Activated T-cell treated with anti-CD3 and anti-CD28 coated beads, Interleukin-2, amount 50 U/mL, for 24 hours (primary cell): Measurements from ENCODE around the gene STIM1.

Experiments used
- DNase-seq: peaks from one replicate; pipeline ENCODE4 v3.0.0-alpha.2; 2020
- H3K27ac Mint-ChIP-seq: 2 replicates; pipeline ENCODE4 v1.8.0; 2020; ENCODE audit warnings: mild to moderate bottlenecking, mixed read lengths
- H3K27me3 Mint-ChIP-seq: 2 replicates; pipeline ENCODE4 v1.8.0; 2020; ENCODE audit warnings: mixed read lengths
- H3K36me3 Mint-ChIP-seq: 2 replicates; pipeline ENCODE4 v1.8.0; 2020; ENCODE audit warnings: low read depth, mixed read lengths
- H3K4me1 Mint-ChIP-seq: 2 replicates; pipeline ENCODE4 v1.8.0; 2020; ENCODE audit warnings: low read depth, mixed read lengths
- H3K4me3 Mint-ChIP-seq: 2 replicates; pipeline ENCODE4 v1.8.0; 2020; ENCODE audit warnings: mild to moderate bottlenecking, moderate library complexity, mixed read lengths
- H3K9me3 Mint-ChIP-seq: 2 replicates; pipeline ENCODE4 v1.8.0; 2020; ENCODE audit warnings: mixed read lengths

Gene STIM1

DNA sequence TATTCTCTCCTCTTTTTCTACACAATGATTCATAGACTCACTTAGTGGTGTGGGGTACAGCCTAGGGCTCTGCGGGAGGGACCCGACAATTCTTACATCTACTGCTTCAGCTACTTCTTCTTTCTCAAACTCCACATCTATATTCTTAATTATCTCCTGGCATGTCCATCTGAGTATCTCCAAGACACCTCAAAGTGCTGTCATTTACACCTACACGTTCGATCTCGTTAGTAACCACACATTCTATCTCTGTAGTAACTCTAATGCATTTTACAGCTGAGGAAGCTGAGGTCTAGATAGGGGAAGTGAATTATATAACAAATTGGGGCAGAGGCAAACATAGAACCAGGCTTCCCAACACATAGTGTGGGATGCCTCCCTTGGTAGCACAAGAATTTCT, 211.4 kb downstream of the STIM1 start:
- no peaks in the 10 kb centered on the region for H3K27me3 Mint-ChIP-seq

DNA sequence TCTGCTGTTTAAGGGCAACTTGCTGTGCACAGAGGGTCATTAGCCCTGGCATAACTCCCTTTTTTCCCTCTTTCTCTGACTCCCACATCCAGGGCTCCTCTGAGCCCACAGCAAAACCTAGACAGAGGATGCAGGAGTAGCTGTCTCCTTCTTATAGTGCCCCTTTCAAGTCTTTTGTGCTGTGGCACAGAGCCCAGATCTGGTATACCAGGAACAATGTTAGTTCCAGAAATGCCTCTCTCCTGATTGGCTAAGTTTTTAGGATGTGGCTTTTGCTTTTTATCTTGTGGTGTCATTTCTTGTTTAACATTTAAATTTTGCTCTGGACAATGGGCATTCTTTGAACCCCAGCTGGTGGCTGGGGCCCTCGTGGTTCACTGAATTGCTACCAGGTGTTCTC, 213.5 kb downstream of the STIM1 start:
- H3K36me3 Mint-ChIP-seq: peaks cover 45% of the 10 kb centered on the region
- H3K4me3 Mint-ChIP-seq: no peak overlapping the region
- H3K27me3 Mint-ChIP-seq: no peaks in the 10 kb centered on the region
- no peak for DNase-seq
- H3K4me1 Mint-ChIP-seq: peaks cover 76% of the 10 kb centered on the region
- H3K27ac Mint-ChIP-seq: peak overlapping the region; percentile 36
- no peaks in the 10 kb centered on the region for H3K9me3 Mint-ChIP-seq

More for the DNA sequence above, 211.4 kb downstream of the STIM1 start:
- Mint-ChIP-seq H3K9me3 (no peaks in the 10 kb centered on the region), H3K4me1 (peaks cover 64% of the 10 kb centered on the region), H3K36me3 (peaks cover 33% of the 10 kb centered on the region), H3K27ac (peak overlapping the region; percentile 2), H3K4me3 (no peak overlapping the region)
- no peak for DNase-seq

DNA sequence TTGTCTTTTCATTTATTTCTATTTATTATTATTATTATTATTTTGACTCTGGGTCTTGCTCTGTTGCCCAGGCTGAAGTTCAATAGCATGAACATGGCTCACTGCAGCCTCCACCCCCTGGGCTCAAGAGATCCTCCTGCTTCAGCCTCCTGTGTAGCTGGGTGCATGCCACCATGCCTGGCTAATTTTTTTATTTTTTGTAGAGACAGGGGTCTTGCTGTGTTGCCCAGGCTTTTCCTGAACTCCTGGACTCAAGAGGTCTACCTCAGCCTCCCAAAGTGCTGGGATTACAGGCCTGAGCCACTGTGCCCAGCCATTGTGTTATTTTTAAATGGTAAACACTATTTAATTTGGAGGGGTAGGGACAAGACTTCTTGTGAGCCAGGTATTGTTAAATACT, 215.9 kb downstream of the STIM1 start:
- Mint-ChIP-seq H3K27ac (peak overlapping the region; percentile 68), H3K4me1 (peaks cover 57% of the 10 kb centered on the region), H3K9me3 (no peaks in the 10 kb centered on the region), H3K4me3 (no peak overlapping the region), H3K27me3 (no peaks in the 10 kb centered on the region), H3K36me3 (peaks cover 54% of the 10 kb centered on the region)
- no peak for DNase-seq

DNA sequence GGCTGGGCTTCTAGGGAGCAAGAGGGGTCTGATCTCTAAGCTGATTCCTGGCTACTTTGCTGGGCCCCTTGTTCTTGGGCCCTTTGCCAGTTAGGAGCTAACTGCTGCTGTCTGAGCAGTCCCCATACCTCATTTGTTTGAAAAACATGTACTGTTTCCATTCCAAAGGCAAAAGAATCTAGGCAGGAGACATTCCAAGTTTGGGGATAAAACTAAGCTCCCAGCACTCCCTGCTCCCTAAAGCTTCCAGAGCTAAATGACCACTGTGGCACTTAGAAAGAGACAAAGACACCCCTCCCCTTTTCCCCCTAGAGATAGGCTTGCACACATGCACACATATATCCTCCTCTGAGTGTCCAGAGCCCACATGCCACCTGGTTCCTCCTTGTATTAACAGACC, 216.4 kb downstream of the STIM1 start:
- Mint-ChIP-seq H3K27me3 (no peaks in the 10 kb centered on the region), H3K36me3 (peaks cover 55% of the 10 kb centered on the region), H3K4me1 (peaks cover 57% of the 10 kb centered on the region), H3K9me3 (no peaks in the 10 kb centered on the region), H3K4me3 (no peak overlapping the region), H3K27ac (peak overlapping the region; percentile 68)
- DNase-seq: no peak

DNA sequence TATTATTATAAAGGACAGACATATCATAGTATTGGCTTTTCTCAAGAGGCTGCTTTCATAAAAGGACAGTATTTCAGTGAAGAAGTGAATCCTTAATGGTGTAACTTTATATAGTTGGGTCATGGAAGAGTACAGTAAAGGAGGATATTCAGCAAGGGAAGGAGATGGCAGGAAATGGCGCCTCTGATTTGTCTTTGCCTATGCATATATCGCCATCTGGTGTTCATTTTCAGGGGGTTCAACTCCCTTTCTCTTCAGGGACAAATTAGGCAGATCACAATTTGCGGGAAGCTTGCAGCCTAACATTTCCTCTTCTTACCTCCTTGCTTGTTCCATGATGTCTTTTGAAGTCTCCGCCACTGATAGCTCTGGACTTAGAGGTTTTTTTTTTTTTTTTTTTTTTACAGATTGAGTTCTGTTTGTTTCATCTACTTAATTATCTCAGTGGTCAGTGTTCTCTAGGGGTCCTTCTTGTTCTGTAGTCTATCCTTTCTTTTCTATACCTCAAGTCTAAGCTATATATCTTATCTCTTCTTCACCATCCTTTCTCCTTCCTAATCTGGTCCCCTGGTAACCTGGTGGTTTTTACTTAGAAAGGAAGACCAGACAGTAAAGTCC, 217.3 kb downstream of the STIM1 start:
- peaks cover 52% of the 10 kb centered on the region for H3K36me3 Mint-ChIP-seq
- no peak overlapping the region for H3K4me3 Mint-ChIP-seq
- no peaks in the 10 kb centered on the region for H3K9me3 Mint-ChIP-seq
- no peak for DNase-seq
- peaks cover 52% of the 10 kb centered on the region for H3K4me1 Mint-ChIP-seq
- H3K27me3 Mint-ChIP-seq: no peaks in the 10 kb centered on the region
- peak overlapping the region; percentile 68 for H3K27ac Mint-ChIP-seq

DNA sequence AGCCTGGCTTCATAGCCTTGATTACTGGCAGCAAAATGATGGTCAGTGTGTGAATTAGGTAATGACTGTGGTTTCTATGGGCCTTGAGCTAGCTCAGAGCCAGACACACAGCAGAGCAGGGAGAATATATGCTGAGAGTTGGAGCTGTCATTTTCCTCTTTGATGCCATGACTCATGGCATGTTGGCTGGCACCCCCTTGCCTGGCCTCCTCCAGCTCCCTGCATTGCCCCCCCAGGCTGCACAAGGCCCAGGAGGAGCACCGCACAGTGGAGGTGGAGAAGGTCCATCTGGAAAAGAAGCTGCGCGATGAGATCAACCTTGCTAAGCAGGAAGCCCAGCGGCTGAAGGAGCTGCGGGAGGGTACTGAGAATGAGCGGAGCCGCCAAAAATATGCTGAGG, 218.8 kb downstream of the STIM1 start:
- Mint-ChIP-seq H3K9me3 (no peaks in the 10 kb centered on the region), H3K36me3 (peaks cover 52% of the 10 kb centered on the region), H3K27me3 (no peaks in the 10 kb centered on the region), H3K4me3 (no peak overlapping the region), H3K27ac (no peak overlapping the region), H3K4me1 (peaks cover 42% of the 10 kb centered on the region)
- DNase-seq: no peak

DNA sequence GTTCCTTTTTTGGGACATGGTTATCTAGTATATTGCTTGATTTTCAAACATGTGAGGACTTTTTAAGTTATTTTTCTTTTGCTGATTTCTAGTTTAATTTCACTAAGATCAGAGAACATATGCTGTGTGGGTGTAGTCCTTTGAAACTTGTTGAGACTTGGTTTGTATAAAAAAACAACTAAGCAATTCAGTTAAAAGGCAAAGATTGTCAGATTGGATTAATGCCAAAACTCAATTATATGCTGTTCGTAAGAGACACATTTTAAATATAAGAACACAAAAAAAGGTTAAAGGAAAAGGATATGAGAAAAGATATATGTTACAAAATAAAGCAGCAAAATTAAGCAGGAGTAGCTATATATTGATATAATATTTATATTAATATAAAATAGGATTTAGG, 221.3 kb downstream of the STIM1 start:
- H3K9me3 Mint-ChIP-seq: no peaks in the 10 kb centered on the region
- H3K27ac Mint-ChIP-seq: no peak overlapping the region
- no peaks in the 10 kb centered on the region for H3K27me3 Mint-ChIP-seq
- peaks cover 32% of the 10 kb centered on the region for H3K4me1 Mint-ChIP-seq
- peaks cover 58% of the 10 kb centered on the region for H3K36me3 Mint-ChIP-seq
- no peak overlapping the region for H3K4me3 Mint-ChIP-seq
- DNase-seq: no peak

DNA sequence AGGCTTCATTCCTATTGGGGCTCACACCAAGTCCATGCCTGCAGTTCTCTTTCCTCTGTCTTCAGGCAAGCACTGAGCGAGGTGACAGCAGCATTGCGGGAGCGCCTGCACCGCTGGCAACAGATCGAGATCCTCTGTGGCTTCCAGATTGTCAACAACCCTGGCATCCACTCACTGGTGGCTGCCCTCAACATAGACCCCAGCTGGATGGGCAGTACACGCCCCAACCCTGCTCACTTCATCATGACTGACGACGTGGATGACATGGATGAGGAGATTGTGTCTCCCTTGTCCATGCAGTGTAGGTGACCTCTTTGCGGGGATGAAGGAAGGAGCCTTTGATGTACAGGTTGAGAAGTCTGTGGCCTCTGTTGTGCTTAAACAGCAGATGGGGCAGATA, 227.7 kb downstream of the STIM1 start:
- no peak overlapping the region for H3K4me3 Mint-ChIP-seq
- H3K9me3 Mint-ChIP-seq: no peaks in the 10 kb centered on the region
- H3K27ac Mint-ChIP-seq: peak overlapping the region; percentile 8
- H3K27me3 Mint-ChIP-seq: no peaks in the 10 kb centered on the region
- peaks cover 73% of the 10 kb centered on the region for H3K36me3 Mint-ChIP-seq
- DNase-seq: no peak
- peaks cover 22% of the 10 kb centered on the region for H3K4me1 Mint-ChIP-seq

DNA sequence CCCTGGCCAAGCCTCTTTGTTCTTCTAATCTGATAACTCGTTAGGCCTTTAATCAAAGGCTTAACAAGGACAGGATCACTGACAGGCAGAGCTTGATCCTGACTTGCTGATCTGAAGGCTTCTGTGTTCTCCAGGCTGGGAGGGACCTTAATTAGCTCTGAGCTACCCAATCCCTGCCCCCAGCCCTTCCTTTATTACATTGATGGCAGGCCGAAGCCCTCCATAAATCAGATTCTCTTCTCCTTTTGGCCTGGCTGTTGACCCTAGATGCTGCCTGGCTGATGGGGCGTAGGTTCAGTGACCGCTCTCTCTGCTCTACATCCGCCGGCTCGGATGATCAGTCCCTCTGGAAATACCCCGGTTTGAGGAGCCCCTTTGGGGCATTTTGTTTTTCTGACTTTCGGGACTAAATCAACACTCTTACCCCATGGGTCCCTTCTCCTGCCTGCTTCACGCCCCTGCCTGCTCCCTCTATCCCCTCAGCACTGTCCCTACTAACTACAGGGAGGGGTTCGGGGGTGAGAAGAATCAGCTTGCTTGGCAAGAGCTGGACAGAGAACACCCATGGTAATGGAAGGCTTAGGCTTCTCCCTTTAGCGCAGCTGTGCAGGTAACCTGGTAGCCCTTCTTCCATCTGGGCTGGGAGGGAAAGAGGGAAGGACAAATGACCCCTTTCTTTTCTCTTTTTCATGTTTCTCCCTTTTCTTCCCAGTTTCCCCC, 229.1 kb downstream of the STIM1 start:
- no peaks in the 10 kb centered on the region for H3K9me3 Mint-ChIP-seq
- H3K27me3 Mint-ChIP-seq: no peaks in the 10 kb centered on the region
- H3K36me3 Mint-ChIP-seq: peaks cover 84% of the 10 kb centered on the region
- no peak overlapping the region for H3K27ac Mint-ChIP-seq
- H3K4me1 Mint-ChIP-seq: peaks cover 30% of the 10 kb centered on the region
- no peak for DNase-seq
- no peak overlapping the region for H3K4me3 Mint-ChIP-seq

DNA sequence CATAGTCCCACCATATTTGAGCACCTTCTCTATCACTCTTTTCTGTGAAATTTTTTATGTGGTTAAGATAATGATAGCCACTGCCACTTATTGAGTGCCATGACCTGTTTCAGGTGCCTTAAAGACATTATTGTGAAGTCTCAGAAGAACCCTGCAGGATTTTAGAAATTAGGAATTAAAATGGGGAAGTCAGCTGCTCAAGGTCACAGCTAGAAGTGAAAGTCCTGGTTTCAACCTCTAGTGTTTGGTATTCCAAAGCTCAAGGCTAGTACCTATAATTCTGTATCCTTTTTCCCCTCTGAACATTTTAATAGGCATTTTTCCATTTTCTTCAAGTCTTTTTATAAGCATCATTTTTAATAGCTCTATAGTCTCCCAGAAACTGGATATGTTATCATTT, 230.1 kb downstream of the STIM1 start:
- DNase-seq: no peak
- H3K36me3 Mint-ChIP-seq: peaks cover 86% of the 10 kb centered on the region
- no peaks in the 10 kb centered on the region for H3K27me3 Mint-ChIP-seq
- peaks cover 40% of the 10 kb centered on the region for H3K4me1 Mint-ChIP-seq
- H3K27ac Mint-ChIP-seq: no peak overlapping the region
- no peaks in the 10 kb centered on the region for H3K9me3 Mint-ChIP-seq
- H3K4me3 Mint-ChIP-seq: no peak overlapping the region

DNA sequence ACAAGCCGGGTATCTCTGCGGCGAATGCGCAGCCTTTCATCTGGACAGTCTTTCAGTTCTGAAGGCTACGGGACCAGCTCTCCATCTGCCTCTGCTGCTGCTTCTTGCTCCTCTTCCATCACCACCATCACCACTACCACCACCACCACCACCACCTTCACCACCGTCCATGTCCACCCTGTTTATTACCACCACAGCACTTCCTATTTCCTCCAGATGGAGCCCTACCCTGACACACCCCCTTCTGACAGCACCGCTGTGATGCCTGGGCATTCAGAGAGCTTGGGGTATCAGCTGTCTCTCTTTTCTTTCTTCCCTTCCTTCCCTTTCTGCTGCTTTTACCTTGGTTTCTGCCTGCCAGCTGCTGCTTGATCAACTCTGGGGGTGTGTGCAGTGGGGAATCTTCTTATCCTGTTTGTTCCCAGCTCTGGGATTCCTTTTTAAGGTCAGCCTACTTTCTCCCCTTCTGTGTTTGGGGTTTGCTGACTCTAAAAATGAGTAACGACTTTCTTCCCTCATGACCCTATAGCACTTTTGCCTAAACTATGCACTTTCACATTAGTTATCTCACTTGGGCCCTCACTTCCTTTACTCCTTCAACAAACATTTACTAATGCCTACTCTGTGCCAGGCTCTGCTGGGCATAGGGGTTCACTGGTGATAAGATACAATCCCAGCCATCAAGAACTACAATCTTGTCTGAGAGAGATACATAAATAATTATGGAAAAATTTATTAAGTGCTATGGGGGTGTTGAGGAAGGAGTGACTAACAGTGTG, 231.3 kb downstream of the STIM1 start:
- no peak overlapping the region for H3K4me3 Mint-ChIP-seq

DNA sequence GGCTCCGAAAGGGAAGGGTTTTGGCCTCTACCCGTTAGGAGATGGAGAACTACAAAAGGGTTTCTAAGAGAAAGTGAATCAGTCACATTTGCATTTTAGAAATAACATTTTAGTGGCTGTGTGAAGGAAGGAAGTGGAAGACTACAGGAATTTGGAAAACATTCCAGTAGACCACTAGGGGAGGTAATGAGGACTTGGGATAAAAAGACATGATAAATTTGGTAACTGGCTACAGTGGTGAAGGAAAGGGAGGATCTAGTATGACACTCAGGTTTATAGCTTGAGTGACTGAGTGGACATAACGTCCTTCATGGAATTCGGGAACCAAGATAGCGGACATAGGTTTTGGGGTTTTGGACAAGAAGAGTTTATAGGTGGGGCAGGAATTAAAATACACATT, 232.1 kb downstream of the STIM1 start:
- peak overlapping the region; percentile 73 for H3K27ac Mint-ChIP-seq
- H3K27me3 Mint-ChIP-seq: no peaks in the 10 kb centered on the region
- H3K4me1 Mint-ChIP-seq: peaks cover 60% of the 10 kb centered on the region
- no peak for DNase-seq
- H3K9me3 Mint-ChIP-seq: no peaks in the 10 kb centered on the region
- H3K36me3 Mint-ChIP-seq: peaks cover 87% of the 10 kb centered on the region
- no peak overlapping the region for H3K4me3 Mint-ChIP-seq

More for the DNA sequence above, 231.3 kb downstream of the STIM1 start:
- peaks cover 86% of the 10 kb centered on the region for H3K36me3 Mint-ChIP-seq
- no peaks in the 10 kb centered on the region for H3K27me3 Mint-ChIP-seq
- H3K27ac Mint-ChIP-seq: peak overlapping the region; percentile 73
- no peaks in the 10 kb centered on the region for H3K9me3 Mint-ChIP-seq
- peaks cover 52% of the 10 kb centered on the region for H3K4me1 Mint-ChIP-seq
- DNase-seq: no peak

DNA sequence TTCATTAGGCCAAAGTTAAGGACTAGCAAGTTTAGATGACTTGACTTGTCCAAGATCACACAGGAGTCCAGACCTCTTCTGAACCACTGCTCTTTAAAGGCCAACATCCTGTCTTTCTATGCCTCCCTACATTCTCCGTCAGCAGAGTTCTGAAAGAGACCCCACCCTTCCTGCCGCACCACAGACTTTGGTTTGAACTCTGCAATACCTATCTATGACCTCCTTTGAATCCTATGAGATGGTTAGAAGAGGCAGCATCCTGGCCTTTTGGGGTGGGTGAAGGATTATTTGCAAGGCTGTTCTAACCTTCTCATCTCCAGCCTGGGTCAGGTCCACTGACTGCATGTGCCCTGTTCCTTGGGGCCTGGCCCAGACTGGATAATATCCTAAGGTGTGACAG, 234.8 kb downstream of the STIM1 start:
- peaks cover 80% of the 10 kb centered on the region for H3K36me3 Mint-ChIP-seq
- peaks cover 74% of the 10 kb centered on the region for H3K4me1 Mint-ChIP-seq
- H3K4me3 Mint-ChIP-seq: no peak overlapping the region

DNA sequence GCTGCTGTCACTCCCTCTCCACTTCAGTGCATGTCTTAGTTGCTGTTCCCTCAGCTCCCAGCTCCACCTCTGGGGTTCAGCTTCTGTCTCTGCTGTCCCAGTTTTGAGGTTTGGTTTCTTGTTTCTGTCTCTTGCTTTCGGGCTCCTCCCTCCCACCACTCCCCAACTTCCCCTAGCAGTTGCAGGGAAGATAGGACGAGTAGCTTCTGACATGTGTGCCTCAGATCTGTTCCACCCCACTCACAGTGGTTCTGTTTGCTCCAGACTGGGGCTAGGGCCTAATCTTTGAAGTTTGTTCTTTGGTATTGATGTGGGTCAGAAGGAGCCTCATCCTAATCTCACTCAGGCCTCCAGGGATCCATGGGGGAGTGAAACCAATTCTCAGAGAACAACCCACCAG, 236.6 kb downstream of the STIM1 start:
- Mint-ChIP-seq H3K36me3 (peaks cover 80% of the 10 kb centered on the region), H3K4me1 (peaks cover 80% of the 10 kb centered on the region), H3K27ac (peak overlapping the region; percentile 91), H3K27me3 (no peaks in the 10 kb centered on the region), H3K9me3 (no peaks in the 10 kb centered on the region), H3K4me3 (peak overlapping the region; percentile 35)
- DNase-seq: no peak

More for the DNA sequence above, 234.8 kb downstream of the STIM1 start:
- peak overlapping the region; percentile 91 for H3K27ac Mint-ChIP-seq
- no peaks in the 10 kb centered on the region for H3K9me3 Mint-ChIP-seq
- H3K27me3 Mint-ChIP-seq: no peaks in the 10 kb centered on the region
- DNase-seq: no peak
